T-helper 1 cell (primary cell): ENCODE measurements around the gene ABCB8.

Experiments used
- DNase-seq, 5 donors: peaks; one replicate each; pipeline ENCODE4 v3.0.0-alpha.2; 2012 to 2020

Gene ABCB8

DNA sequence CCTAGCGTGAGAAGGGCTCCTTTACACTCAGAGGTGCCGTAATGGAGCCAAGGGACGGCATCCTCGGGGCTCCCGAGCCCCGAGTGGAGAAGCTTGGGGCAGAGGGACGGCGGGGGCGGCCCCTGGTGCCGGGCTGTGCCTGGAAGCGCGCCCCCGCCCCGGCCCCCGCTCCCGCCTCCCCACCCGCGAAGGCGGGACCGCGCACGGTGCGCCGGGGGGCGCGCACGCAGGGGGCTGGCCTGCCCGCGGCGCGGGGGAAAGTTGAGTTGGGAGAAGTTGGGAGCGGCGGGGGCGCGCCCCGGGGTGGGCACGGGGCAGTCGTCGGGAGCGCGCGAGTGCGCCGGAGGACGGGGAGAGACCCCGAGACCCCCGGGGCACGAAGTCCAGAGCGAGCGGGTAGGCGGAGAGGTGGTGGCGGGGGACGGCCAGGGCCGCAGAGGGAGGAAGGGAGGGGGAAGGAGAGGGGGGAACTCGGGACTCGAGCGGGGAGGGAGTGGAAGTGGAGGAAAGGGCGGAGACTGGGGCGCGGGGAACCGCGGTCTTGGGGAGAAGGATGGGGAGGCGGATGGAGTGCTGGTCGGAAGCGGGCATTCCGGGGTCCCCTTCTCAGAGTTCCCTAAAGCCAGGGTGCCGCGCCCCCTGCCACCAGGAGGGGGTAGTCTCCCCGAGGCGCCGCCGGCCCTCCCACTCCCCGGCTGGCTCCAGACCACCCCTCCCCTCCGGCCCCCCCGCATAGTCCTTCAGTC, 31.3 kb downstream of the ABCB8 start, which contains the start of gene SLC4A2:
TSS of gene SLC4A2 (plus strand) at position 223 of the 746 bp plus-strand sequence. CDS start 2,399 bp downstream, outside the sequence.
- peak; percentile 39 to 68 (median 50) for DNase-seq

- no peak for DNase-seq
These were observed 31.8 kb downstream of the ABCB8 start for GRCh38 chr7:151060113-151060415.

DNA sequence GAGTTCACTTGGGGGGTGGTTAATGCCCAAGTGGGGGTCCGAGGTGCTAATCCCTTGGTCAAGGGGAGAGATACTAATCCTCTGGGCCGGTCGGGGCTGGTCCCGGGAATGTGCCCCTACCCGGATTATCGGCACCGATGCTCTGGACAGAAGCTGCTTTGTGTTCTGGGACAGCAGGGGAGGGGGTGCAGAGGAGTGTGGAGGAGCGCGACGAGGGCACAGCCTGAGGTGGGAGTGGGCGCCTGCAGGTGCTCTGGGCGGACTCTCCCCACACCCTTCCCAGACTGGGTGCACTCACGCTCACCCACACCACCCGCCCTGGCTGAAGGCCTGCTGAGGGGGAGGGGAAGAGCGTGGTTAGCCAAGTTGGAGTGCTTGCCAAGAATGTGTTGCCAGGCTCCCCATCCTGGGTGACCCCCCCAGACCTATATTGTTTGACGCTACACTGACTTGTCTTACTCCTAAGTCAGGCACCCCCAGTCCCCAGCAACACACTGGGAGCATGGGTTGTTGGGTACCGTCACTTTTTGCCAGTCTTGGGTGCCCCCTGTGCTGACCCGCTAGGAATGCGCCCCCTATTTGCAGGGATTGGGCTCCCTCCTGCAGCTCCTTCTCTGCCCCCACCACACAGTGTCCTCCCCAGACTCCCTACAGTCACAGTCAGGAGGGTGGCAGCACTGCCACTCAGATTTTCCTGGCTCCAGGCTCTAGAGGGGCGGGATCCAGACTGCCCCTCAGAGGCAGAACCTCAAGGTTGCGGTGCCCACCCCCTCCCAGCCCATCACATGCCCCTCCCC, 32.4 kb downstream of the ABCB8 start:
- no peak for DNase-seq

- no peak for DNase-seq
These were observed 33.2 kb downstream of the ABCB8 start for GRCh38 chr7:151061213-151062110.

- DNase-seq: no peak
These were observed 33.8 kb downstream of the ABCB8 start for GRCh38 chr7:151062111-151062398.

- no peak for DNase-seq
These were observed 34.4 kb downstream of the ABCB8 start for GRCh38 chr7:151062399-151063211.

DNA sequence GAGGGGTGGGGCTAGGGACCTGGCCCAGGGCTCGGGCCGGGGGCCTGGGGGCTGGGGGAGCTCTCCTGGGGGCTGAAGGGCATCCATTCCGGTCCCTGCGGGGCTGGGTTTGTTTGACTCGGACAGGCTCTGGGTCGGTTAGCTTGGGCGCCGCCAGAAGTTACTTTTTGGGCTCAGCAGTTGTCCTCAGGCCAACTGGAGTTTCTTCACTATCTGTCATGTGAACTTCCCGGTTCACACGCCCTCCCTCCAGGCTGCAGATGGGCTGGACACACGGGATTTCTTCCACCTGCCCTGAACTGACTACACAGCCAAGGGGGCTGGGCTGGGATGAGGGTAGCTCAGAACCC, 34.9 kb downstream of the ABCB8 start:
- no peak for DNase-seq

DNA sequence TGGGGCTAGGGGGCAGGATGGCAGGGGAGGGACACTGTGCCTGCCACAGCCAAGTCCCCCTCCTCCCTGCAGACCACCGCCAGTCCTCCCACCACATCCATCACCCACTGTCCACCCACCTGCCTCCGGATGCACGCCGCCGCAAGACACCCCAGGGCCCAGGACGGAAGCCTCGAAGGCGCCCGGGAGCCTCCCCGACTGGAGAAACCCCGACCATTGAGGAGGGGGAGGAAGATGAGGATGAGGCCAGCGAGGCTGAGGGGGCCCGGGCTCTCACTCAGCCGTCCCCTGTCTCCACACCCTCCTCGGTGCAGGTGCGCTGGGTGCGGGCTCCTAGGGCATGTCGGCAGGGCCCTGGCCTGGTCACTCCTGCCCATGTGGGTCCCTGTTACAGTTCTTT, 36.2 kb downstream of the ABCB8 start:
- DNase-seq: no peak

- no peak for DNase-seq
These were observed 36.7 kb downstream of the ABCB8 start for GRCh38 chr7:151064993-151065392.

- DNase-seq: no peak
These were observed 37.3 kb downstream of the ABCB8 start for GRCh38 chr7:151065516-151065915.

DNA sequence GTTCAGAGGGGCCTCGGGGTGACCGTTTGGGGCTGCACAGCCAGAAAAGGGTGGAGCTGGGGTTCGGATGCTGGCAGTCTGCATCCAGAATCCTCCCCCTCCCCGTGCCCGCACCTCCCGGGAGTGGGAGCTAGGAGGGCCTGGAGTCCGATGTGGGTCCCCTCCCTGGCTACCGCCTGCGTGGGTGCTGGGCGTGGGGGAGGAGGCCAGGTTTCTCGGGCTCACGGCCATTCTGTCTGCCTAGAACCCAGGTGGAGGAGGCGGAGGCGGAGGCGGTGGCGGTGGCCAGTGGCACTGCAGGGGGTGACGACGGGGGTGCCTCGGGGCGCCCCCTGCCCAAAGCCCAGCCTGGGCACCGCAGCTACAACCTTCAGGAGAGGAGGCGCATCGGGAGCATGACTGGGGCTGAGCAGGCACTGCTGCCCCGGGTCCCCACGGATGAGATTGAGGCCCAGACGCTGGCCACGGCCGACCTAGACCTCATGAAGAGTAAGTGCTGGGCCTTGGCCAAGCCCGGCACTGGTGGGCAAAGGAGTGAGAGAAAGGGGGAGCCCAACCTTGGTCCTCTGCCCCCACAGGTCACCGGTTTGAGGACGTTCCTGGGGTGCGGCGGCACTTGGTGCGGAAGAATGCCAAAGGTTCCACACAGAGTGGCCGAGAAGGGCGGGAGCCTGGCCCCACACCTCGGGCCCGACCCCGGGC, 38.2 kb downstream of the ABCB8 start:
- DNase-seq: no peak

- no peak for DNase-seq
These were observed 40.0 kb downstream of the ABCB8 start for GRCh38 chr7:151068069-151068773.

DNA sequence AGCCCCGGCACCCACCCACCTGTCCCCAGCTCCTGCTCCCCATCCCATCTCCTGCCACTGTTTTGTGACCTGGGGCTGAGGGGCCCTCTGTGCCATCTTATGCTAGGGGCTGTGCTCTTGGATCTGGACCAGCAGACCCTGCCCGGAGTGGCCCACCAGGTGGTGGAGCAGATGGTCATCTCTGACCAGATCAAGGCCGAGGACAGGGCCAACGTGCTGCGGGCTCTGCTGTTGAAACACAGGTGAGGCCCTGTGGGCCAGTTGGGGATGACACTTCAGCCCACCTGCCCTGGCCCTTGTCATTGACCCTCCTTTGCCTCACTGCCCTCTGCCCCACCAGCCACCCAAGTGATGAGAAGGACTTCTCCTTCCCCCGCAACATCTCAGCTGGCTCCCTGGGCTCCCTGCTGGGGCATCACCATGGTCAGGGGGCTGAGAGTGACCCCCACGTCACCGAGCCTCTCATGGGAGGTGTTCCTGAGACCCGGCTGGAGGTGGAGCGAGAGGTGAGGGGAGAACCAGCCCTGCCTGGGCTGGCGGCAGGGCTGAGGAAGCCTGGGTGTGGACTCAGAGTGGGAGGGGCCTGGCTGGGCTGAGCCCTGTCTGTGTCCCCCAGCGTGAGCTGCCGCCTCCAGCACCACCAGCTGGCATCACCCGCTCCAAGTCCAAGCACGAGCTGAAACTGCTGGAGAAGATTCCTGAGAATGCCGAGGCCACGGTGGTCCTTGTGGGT, 41.8 kb downstream of the ABCB8 start:
- no peak for DNase-seq

DNA sequence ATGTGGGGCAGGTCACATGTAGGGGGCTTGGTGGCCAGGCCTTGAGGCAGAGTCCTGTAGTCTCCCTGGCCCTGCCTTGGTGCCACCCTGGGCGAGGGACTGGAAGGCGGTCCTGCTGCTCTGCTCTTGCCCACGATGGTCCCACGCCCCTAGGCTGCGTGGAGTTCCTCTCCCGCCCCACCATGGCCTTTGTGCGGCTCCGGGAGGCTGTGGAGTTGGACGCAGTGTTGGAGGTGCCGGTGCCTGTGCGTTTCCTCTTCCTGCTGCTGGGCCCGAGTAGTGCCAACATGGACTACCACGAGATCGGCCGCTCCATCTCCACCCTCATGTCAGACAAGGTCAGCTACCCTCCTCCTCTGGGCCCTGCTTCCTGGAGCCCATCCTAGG, 42.3 kb downstream of the ABCB8 start:
- no peak for DNase-seq

DNA sequence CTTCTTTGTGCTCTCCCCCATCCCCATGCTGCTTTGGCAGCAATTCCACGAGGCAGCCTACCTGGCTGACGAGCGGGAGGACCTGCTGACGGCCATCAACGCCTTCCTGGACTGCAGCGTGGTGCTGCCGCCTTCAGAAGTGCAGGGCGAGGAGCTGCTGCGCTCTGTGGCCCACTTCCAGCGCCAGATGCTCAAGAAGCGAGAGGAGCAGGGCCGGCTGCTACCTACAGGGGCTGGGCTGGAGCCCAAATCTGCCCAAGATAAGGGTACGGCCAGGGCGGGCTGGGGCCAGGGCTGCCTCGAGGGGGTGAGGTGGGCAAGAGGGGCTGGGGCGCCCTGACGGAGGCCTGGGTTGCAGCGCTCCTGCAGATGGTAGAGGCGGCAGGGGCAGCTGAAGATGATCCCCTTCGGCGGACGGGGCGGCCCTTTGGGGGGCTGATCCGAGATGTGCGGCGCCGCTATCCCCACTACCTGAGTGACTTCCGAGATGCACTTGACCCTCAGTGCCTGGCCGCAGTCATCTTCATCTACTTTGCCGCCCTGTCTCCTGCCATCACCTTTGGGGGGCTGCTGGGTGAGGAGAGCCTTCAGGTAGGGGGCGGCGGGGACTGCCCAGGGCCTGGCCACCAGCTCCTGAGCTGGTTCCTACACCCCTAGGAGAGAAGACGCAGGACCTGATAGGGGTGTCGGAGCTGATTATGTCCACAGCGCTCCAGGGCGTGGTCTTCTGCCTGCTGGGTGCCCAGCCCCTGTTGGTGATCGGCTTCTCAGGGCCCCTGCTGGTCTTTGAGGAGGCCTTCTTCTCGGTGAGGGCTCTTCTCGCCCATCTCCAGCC, 43.0 kb downstream of the ABCB8 start:
- DNase-seq: no peak

DNA sequence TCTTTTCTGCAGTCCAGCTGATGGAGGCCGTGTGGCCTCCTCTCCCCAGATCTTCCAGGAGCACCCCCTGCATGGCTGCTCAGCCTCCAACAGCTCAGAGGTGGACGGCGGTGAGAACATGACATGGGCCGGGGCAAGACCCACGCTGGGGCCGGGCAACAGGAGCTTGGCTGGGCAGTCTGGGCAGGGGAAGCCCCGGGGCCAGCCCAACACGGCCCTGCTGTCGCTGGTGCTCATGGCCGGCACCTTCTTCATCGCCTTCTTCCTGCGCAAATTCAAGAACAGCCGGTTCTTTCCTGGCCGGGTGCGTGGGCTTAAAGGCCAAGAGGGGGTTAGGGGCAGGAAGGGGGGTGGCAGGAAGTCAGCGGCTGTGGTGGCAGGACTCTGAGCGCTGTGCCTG, 45.7 kb downstream of the ABCB8 start:
- no peak for DNase-seq

GRCh38 chr7:151074817-151075661, 46.8 kb downstream of the ABCB8 start:
- no peak for DNase-seq

DNA sequence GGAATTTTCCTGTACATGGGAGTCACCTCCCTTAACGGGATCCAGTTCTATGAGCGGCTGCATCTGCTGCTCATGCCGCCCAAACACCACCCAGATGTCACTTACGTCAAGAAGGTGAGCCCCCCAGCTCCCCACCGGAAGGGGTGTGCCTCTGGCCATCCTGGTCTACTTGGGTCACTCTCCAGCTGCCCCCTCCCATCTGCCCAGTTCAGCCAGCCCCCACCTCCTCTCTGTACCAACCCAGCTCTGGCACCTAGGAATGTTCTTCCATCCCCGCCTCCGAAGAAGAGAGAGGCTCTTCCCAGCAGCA, 47.4 kb downstream of the ABCB8 start:
- no peak for DNase-seq

DNA sequence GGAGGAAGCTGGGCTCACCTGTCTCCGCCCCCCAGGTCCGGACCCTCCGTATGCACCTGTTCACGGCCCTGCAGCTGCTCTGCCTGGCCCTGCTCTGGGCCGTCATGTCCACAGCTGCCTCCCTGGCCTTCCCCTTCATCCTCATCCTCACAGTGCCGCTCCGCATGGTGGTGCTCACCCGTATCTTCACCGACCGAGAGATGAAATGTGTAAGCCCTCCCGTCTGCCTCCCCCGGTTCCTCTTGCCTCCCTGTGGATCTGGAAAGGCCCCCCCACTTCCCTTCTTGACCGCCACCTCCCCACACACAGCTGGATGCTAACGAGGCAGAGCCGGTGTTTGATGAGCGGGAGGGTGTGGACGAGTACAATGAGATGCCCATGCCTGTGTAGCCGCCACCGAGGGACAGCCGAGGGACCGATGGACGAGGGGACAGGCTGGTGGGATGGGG, 47.8 kb downstream of the ABCB8 start:
- DNase-seq: no peak
